ENCODE measurements around the gene NOL7. TPM values are rescaled to one million over a fixed set of nuclear protein-coding genes. Genes with fewer than 3 reads are reported as not detected.

Gene NOL7
- total and polyA plus RNA-seq, 2 of the 13 experiments (the other 11 are each of a cell fraction or from before 2014, with no cell fraction given): 37.8 to 186 TPM

DNA sequence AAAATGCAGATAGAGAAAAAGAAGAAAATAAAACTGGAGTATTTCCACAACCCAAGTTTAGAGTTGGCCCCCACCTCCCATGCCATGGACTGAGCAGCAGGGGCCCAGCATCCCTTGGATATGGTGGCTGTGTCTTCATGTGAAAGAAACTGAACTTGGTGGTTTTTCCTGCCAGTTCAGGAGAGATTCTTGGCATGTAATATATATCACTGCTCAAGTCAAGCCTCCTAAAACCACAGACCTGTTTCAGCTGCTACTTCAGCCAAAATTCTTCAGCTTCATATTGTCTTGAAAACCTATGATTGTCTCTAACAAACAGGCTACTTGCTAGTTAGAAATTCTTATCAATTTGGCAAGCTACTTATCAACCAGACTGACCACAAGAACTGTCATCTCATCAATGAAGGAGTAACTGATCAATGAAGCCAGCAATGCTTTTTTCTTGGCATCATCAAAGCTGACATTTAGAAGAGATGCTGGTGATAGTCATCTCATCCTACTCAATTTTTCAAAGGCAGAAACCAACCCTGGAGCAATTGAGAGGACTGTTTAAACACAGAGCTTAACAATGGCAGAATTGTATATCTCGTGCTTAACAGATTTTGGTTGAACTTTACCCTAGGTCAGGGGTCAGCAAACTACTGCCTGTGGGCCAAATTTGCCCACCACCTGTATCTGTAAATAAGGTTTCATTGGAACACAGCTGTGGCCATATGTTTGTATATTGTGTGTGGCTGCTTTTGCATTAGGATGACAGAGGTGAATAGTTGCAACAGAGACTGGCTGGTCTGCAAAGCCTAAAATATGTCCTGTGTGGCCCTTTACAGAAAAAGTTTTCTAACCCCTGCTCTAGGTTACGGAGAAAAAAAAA lies 10.4 kb upstream of the NOL7 start (continued):
- TF ChIP-seq, protein P1, sequence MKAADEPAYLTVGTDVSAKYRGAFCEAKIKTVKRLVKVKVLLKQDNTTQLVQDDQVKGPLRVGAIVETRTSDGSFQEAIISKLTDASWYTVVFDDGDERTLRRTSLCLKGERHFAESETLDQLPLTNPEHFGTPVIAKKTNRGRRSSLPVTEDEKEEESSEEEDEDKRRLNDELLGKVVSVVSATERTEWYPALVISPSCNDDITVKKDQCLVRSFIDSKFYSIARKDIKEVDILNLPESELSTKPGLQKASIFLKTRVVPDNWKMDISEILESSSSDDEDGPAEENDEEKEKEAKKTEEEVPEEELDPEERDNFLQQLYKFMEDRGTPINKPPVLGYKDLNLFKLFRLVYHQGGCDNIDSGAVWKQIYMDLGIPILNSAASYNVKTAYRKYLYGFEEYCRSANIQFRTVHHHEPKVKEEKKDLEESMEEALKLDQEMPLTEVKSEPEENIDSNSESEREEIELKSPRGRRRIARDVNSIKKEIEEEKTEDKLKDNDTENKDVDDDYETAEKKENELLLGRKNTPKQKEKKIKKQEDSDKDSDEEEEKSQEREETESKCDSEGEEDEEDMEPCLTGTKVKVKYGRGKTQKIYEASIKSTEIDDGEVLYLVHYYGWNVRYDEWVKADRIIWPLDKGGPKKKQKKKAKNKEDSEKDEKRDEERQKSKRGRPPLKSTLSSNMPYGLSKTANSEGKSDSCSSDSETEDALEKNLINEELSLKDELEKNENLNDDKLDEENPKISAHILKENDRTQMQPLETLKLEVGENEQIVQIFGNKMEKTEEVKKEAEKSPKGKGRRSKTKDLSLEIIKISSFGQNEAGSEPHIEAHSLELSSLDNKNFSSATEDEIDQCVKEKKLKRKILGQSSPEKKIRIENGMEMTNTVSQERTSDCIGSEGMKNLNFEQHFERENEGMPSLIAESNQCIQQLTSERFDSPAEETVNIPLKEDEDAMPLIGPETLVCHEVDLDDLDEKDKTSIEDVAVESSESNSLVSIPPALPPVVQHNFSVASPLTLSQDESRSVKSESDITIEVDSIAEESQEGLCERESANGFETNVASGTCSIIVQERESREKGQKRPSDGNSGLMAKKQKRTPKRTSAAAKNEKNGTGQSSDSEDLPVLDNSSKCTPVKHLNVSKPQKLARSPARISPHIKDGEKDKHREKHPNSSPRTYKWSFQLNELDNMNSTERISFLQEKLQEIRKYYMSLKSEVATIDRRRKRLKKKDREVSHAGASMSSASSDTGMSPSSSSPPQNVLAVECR (CRISPR knock-in tag; IDR thresholded peaks at IDR 0.05; ENCODE audit: borderline replicate concordance): peak; percentile 72; the same call in 1 of the 2 replicates
- TF ChIP-seq ATAD3A (CRISPR knock-in tag; IDR thresholded peaks at IDR 0.05): no peak
- peak; percentile 77 for TF ChIP-seq POGZ (CRISPR knock-in tag; IDR thresholded peaks at IDR 0.05)
- TF ChIP-seq, protein P2, sequence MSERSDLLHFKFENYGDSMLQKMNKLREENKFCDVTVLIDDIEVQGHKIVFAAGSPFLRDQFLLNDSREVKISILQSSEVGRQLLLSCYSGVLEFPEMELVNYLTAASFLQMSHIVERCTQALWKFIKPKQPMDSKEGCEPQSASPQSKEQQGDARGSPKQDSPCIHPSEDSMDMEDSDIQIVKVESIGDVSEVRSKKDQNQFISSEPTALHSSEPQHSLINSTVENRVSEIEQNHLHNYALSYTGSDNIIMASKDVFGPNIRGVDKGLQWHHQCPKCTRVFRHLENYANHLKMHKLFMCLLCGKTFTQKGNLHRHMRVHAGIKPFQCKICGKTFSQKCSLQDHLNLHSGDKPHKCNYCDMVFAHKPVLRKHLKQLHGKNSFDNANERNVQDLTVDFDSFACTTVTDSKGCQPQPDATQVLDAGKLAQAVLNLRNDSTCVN (CRISPR knock-in tag; IDR thresholded peaks at IDR 0.05; ENCODE audit: borderline replicate concordance): no peak
- peak; percentile 84; the same call in 1 of the 2 replicates for TF ChIP-seq ZNF749 (CRISPR knock-in tag; IDR thresholded peaks at IDR 0.05; ENCODE audit: borderline replicate concordance)
- TF ChIP-seq, protein P3, sequence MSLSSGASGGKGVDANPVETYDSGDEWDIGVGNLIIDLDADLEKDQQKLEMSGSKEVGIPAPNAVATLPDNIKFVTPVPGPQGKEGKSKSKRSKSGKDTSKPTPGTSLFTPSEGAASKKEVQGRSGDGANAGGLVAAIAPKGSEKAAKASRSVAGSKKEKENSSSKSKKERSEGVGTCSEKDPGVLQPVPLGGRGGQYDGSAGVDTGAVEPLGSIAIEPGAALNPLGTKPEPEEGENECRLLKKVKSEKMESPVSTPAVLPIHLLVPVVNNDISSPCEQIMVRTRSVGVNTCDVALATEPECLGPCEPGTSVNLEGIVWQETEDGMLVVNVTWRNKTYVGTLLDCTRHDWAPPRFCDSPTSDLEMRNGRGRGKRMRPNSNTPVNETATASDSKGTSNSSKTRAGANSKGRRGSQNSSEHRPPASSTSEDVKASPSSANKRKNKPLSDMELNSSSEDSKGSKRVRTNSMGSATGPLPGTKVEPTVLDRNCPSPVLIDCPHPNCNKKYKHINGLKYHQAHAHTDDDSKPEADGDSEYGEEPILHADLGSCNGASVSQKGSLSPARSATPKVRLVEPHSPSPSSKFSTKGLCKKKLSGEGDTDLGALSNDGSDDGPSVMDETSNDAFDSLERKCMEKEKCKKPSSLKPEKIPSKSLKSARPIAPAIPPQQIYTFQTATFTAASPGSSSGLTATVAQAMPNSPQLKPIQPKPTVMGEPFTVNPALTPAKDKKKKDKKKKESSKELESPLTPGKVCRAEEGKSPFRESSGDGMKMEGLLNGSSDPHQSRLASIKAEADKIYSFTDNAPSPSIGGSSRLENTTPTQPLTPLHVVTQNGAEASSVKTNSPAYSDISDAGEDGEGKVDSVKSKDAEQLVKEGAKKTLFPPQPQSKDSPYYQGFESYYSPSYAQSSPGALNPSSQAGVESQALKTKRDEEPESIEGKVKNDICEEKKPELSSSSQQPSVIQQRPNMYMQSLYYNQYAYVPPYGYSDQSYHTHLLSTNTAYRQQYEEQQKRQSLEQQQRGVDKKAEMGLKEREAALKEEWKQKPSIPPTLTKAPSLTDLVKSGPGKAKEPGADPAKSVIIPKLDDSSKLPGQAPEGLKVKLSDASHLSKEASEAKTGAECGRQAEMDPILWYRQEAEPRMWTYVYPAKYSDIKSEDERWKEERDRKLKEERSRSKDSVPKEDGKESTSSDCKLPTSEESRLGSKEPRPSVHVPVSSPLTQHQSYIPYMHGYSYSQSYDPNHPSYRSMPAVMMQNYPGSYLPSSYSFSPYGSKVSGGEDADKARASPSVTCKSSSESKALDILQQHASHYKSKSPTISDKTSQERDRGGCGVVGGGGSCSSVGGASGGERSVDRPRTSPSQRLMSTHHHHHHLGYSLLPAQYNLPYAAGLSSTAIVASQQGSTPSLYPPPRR (CRISPR knock-in tag; IDR thresholded peaks at IDR 0.05; ENCODE audit: borderline replicate concordance): peak; percentile 99
- TF ChIP-seq ZNF234 (CRISPR knock-in tag; conservative IDR thresholded peaks at IDR 0.05): no peak
- TF ChIP-seq NFE2L1 (CRISPR knock-in tag; IDR thresholded peaks at IDR 0.05; ENCODE audit: borderline replicate concordance): no peak
- TF ChIP-seq, protein P4, sequence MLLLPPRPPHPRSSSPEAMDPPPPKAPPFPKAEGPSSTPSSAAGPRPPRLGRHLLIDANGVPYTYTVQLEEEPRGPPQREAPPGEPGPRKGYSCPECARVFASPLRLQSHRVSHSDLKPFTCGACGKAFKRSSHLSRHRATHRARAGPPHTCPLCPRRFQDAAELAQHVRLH (CRISPR knock-in tag; IDR thresholded peaks at IDR 0.05; ENCODE audit: borderline replicate concordance, low read depth): peak; percentile 71; the same call in 1 of the 2 replicates
- TF ChIP-seq ATM (IDR thresholded peaks at IDR 0.05; ENCODE audit: borderline replicate concordance): no peak
- no peak for TF ChIP-seq WIZ (CRISPR knock-in tag; IDR thresholded peaks at IDR 0.05)
- no peak for TF ChIP-seq ZNF546 (CRISPR knock-in tag; conservative IDR thresholded peaks at IDR 0.05)
- peak; percentile 83 for TF ChIP-seq ZFP1 (CRISPR knock-in tag; IDR thresholded peaks at IDR 0.05)
- no peak for TF ChIP-seq HNRNPL (IDR thresholded peaks at IDR 0.05; ENCODE audit: low read depth, low read length)
- TF ChIP-seq, protein P5, sequence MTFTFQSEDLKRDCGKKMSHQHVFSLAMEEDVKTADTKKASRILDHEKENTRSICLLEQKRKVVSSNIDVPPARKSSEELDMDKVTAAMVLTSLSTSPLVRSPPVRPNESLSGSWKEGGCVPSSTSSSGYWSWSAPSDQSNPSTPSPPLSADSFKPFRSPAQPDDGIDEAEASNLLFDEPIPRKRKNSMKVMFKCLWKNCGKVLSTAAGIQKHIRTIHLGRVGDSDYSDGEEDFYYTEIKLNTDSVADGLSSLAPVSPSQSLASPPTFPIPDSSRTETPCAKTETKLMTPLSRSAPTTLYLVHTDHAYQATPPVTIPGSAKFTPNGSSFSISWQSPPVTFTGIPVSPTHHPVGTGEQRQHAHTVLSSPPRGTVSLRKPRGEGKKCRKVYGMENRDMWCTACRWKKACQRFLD (CRISPR knock-in tag; IDR thresholded peaks at IDR 0.05; ENCODE audit: borderline replicate concordance): peak; percentile 65; the same call in 1 of the 2 replicates
